ENCODE data around the gene DTL.

- TF ChIP-seq CTCF (IDR thresholded peaks at IDR 0.05) (no peak), POLR2A (IDR thresholded peaks at IDR 0.05) (no peak), POLR2AphosphoS5 (IDR thresholded peaks at IDR 0.05) (no peak), EP300 (IDR thresholded peaks at IDR 0.05) (no peak)
Observed at GRCh38 chr1:212098771-212099170, 63.2 kb downstream of the DTL start.

All from sigmoid colon (tissue), 4 donors.